NT2/D1 (cell line): ENCODE data around the gene BCAS3.

Experiments
- DNase-seq: peaks from one replicate; pipeline ENCODE4 v3.0.0-alpha.2; 2011; ENCODE audit warnings: low read depth, low spot score
- H3K27me3 ChIP-seq: 2 replicates; pipeline ENCODE4 v1.6.0; 2011; ENCODE audit warnings: mild to moderate bottlenecking; ENCODE audit not compliant: insufficient read length, insufficient read depth
- H3K36me3 ChIP-seq: 2 replicates; pipeline ENCODE4 v1.6.1; 2011; ENCODE audit warnings: mild to moderate bottlenecking, low read length, mixed read lengths; ENCODE audit not compliant: insufficient read depth, insufficient read length
- H3K4me1 ChIP-seq: 2 replicates; pipeline ENCODE4 v1.5.1; 2011; ENCODE audit not compliant: insufficient read depth, insufficient read length
- H3K4me3 ChIP-seq: 2 replicates; pipeline ENCODE4 v1.5.1; 2011; ENCODE audit warnings: low read depth; ENCODE audit not compliant: insufficient read length
- H3K9ac ChIP-seq: 2 replicates; pipeline ENCODE4 v1.6.0; 2011; ENCODE audit warnings: low read depth; ENCODE audit not compliant: insufficient read length
- H3K9me3 ChIP-seq: 2 replicates; pipeline ENCODE4 v1.5.1; 2011; ENCODE audit warnings: mild to moderate bottlenecking, low read length; ENCODE audit not compliant: insufficient read depth
- SUZ12 ChIP-seq: IDR thresholded peaks from 2 replicates; pipeline ENCODE4 v1.6.1; 2011; ENCODE audit not compliant: insufficient read length, insufficient read depth; ENCODE audit errors: extremely low read depth
- YY1 ChIP-seq: IDR thresholded peaks from 2 replicates; pipeline ENCODE4 v1.6.1; 2011; ENCODE audit not compliant: insufficient read length, insufficient read depth
- ZNF274 ChIP-seq: IDR thresholded peaks from 2 replicates; pipeline ENCODE4 v1.6.1; 2011; ENCODE audit warnings: mild to moderate bottlenecking, low read depth, low read length

BCAS3 gene

GRCh38 chr17:61409301-61410112, 731.9 kb downstream of the BCAS3 start:
- Histone ChIP-seq H3K4me1 (peaks cover 12% of the 10 kb centered on the region), H3K27me3 (peaks cover 74% of the 10 kb centered on the region), H3K9ac (peak overlapping the region; percentile 32), H3K9me3 (peaks cover 34% of the 10 kb centered on the region; the same call in 1 of the 2 replicates), H3K36me3 (no peaks in the 10 kb centered on the region), H3K4me3 (peak overlapping the region; percentile 34)
- no peak for DNase-seq
- no peak for TF ChIP-seq SUZ12
- TF ChIP-seq YY1: no peak
- TF ChIP-seq ZNF274: no peak

DNA sequence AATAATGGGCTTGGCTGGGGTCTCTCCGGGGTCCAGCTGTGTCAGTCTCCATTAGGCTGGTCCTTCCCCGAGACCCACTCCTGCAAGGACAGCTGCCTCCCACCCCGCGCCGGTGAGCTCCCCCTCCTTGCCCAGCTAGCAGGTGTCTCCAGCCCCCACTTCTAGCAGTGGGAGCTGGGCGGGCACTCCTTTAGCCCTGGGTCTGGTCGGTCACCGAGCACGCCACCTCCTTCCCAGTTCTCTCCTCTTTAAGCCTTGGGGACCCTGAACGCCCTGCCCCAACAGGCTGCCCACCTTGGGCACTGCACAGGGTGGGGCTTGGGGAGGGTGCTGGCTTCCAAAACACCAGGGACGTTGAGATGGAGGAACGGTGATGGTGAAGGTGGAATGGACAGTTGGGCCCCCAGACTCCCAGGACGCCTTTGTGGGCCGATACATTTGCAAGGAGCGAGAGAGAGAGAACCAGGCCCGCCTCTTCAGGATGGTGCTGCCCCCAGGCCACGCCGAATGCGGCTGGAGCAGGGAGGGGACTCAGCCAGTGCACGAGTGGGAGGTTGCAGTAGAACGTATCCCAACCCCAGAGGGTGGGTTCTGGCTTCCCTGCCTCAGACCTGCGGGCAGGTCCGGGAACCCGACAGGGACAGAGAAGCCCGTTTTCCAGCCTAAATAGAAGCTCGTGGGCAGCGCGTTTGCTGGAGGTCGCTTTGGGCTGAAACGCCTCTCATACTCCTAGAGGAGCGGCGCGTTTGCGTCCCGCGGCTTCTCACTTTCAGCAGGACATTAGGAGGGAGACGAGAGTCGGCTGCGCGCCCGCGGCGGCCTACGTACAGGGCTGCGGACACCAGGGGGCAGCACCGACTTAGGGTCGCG, 732.7 kb downstream of the BCAS3 start:
- Histone ChIP-seq H3K27me3 (peaks cover 66% of the 10 kb centered on the region), H3K4me3 (peak overlapping the region; percentile 73), H3K36me3 (no peaks in the 10 kb centered on the region), H3K9ac (peak overlapping the region; percentile 68), H3K9me3 (peaks cover 39% of the 10 kb centered on the region; the same call in 1 of the 2 replicates), H3K4me1 (peaks cover 8% of the 10 kb centered on the region)
- TF ChIP-seq ZNF274: no peak
- peak; percentile 35 for TF ChIP-seq SUZ12
- DNase-seq: peak; percentile 63

- TF ChIP-seq ZNF274: no peak
- TF ChIP-seq SUZ12: no peak
- no peak for TF ChIP-seq YY1
- no peak for DNase-seq
- H3K4me1 ChIP-seq: peaks cover 4% of the 10 kb centered on the region
- peak overlapping the region; percentile 88 for H3K9ac ChIP-seq
- no peaks in the 10 kb centered on the region for H3K36me3 ChIP-seq
- peaks cover 60% of the 10 kb centered on the region for H3K27me3 ChIP-seq
- peak overlapping the region; percentile 73 for H3K4me3 ChIP-seq
- H3K9me3 ChIP-seq: peaks cover 39% of the 10 kb centered on the region; the same call in 1 of the 2 replicates
Measured at GRCh38 chr17:61411011-61411260, 733.3 kb downstream of the BCAS3 start.

DNA sequence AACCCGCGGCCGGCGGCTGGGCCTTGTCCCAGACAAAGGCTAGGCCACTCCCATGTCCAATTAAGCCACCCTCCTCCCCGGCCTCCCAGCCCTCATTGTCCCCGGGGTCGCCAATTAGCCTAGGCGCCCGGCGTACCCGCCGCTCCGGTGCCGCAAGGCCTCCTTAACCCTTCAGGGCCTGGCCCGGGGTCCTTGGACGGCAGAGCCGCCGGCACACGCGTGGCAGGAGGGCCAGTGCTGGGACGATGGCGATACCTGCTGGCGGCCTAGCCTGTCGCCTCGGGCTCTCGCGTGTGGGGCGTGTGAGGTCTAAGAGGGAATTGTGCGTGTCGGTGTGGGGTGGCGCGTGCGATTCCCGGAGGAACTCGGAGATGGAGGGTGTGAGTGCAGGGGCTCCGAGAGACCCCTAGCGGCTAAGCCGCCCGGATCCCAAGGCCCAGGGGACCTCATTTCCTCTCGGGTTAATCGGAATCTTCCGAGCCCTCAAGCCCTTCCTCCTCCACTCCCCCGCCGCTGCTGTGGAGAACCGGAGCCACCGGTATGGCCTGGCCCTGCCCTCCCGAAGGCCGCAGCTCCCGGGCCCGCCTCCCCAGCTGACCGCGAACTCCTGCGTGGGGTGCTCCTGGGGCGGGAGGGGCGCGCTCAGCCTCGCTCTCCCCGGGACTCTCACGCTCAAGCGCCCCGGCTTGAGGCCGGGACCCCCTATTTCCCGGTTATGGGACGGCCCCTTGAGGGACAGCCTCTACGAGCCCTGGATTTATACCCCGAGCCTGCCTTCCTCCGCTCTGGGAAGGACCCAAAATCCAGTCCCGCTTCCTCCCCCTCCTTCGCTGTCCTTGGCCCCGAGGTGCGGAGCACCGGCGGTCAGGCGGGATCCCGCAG, 733.9 kb downstream of the BCAS3 start:
- Histone ChIP-seq H3K4me3 (peak overlapping the region; percentile 73), H3K27me3 (peaks cover 54% of the 10 kb centered on the region), H3K9ac (peak overlapping the region; percentile 88), H3K4me1 (peaks cover 9% of the 10 kb centered on the region), H3K36me3 (no peaks in the 10 kb centered on the region), H3K9me3 (peaks cover 39% of the 10 kb centered on the region; the same call in 1 of the 2 replicates)
- no peak for DNase-seq
- TF ChIP-seq SUZ12: no peak
- TF ChIP-seq ZNF274: no peak
- no peak for TF ChIP-seq YY1

GRCh38 chr17:61412143-61412859, 734.6 kb downstream of the BCAS3 start:
- H3K9me3 ChIP-seq: peaks cover 39% of the 10 kb centered on the region; the same call in 1 of the 2 replicates
- no peak for DNase-seq
- H3K9ac ChIP-seq: peak overlapping the region; percentile 88
- no peak for TF ChIP-seq YY1
- no peak for TF ChIP-seq SUZ12
- TF ChIP-seq ZNF274: no peak
- H3K36me3 ChIP-seq: no peaks in the 10 kb centered on the region
- peaks cover 11% of the 10 kb centered on the region for H3K4me1 ChIP-seq
- H3K4me3 ChIP-seq: peak overlapping the region; percentile 73
- H3K27me3 ChIP-seq: peaks cover 46% of the 10 kb centered on the region

DNA sequence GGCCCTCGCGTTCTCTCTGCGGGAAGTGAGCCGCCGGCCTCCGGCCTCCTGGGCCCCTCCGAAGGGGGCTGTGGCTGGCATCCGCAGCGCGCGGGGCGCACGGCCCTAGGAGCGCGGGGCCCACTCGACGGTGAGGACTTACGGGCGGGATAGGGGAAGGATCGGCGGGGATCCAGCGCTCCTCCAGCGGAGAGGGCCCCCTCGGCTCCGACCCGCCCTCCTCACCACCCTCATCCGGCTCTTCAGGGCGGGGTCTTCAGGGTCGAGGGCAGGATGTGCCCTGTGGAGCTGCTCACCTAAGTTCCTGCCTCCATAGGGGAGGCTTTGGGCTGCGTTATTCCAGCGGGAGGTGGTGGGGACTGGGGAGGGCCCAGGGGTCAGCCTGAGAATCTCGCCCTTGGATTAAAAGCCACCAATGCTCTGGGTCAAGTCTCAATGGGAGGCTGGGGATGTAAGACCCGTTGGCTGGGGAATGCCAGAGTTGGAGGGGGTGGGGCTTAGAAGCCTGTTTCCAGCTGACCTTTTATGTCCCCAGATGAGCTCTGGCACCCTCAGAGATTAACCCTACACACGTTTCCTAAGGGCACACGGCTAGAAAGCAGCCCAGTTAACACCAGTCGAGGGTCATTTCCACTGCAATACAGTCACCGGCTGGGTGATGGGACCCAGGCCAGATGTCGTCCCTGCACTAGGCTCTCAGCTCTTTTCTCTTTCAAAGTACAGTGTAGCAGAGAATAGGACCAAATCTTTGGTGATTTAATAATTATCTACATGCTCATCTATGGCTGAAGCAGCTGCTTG, 735.4 kb downstream of the BCAS3 start:
- DNase-seq: no peak
- peaks cover 42% of the 10 kb centered on the region for H3K27me3 ChIP-seq
- peak overlapping the region; percentile 88 for H3K9ac ChIP-seq
- H3K4me3 ChIP-seq: peak overlapping the region; percentile 73
- peaks cover 11% of the 10 kb centered on the region for H3K4me1 ChIP-seq
- H3K9me3 ChIP-seq: peaks cover 39% of the 10 kb centered on the region; the same call in 1 of the 2 replicates
- TF ChIP-seq ZNF274 (no peak), YY1 (no peak), SUZ12 (no peak)
- no peaks in the 10 kb centered on the region for H3K36me3 ChIP-seq
